Hypothalamus (tissue), 51 donors: Measurements from ENCODE around the gene DLGAP5.

Experiments used
- DNase-seq, 51 donors: peaks; one replicate each; lab custom pipeline; 2025; lab: John Stamatoyannopoulos, UW

DLGAP5 gene

GRCh38 chr14:55190906-55191202, 531 bp downstream of the DLGAP5 start:
- DNase-seq: no peak

GRCh38 chr14:55188686-55189295, 2.6 kb downstream of the DLGAP5 start:
- DNase-seq: no peak

- DNase-seq: no peak
These were observed 11.0 kb downstream of the DLGAP5 start for GRCh38 chr14:55180434-55180833.

GRCh38 chr14:55180006-55180405, 11.4 kb downstream of the DLGAP5 start:
- no peak for DNase-seq

GRCh38 chr14:55170526-55170925, 20.9 kb downstream of the DLGAP5 start:
- no peak for DNase-seq

GRCh38 chr14:55160989-55161388, 30.4 kb downstream of the DLGAP5 start:
- DNase-seq: no peak

- DNase-seq: no peak
These were observed 33.0 kb downstream of the DLGAP5 start for GRCh38 chr14:55158412-55158811.

GRCh38 chr14:55157080-55157479, 34.3 kb downstream of the DLGAP5 start:
- DNase-seq: no peak

GRCh38 chr14:55153951-55154350, 37.4 kb downstream of the DLGAP5 start:
- DNase-seq: no peak

- no peak for DNase-seq
These were observed 39.2 kb downstream of the DLGAP5 start for GRCh38 chr14:55152052-55152753.

GRCh38 chr14:55151601-55152000, 39.8 kb downstream of the DLGAP5 start:
- no peak for DNase-seq

- no peak for DNase-seq
These were observed 45.0 kb downstream of the DLGAP5 start for GRCh38 chr14:55146425-55146824.

- no peak for DNase-seq
These were observed 48.9 kb downstream of the DLGAP5 start for GRCh38 chr14:55142466-55142865.

- DNase-seq: no peak
These were observed 49.6 kb downstream of the DLGAP5 start for GRCh38 chr14:55141825-55142224.

- no peak for DNase-seq
These were observed 51.5 kb downstream of the DLGAP5 start for GRCh38 chr14:55139696-55140509.

- no peak for DNase-seq
These were observed 52.2 kb downstream of the DLGAP5 start for GRCh38 chr14:55139141-55139540.

- DNase-seq: no peak
These were observed 53.3 kb downstream of the DLGAP5 start for GRCh38 chr14:55138091-55138490.

GRCh38 chr14:55136885-55137786, 54.2 kb downstream of the DLGAP5 start:
- DNase-seq: peak in 43 of 51 donors; percentile 9 to 78 (median 56)

GRCh38 chr14:55136241-55136640, 55.1 kb downstream of the DLGAP5 start:
- no peak for DNase-seq

- no peak for DNase-seq
These were observed 58.0 kb downstream of the DLGAP5 start for GRCh38 chr14:55133416-55133815.
